Measurements from ENCODE around the gene INAFM1.
"Not testable (repeated sequence)": the region's sequence is repeated elsewhere in the genome, so short reads cannot be mapped to it uniquely, and the experiment has no call there.

INAFM1 gene

DNA sequence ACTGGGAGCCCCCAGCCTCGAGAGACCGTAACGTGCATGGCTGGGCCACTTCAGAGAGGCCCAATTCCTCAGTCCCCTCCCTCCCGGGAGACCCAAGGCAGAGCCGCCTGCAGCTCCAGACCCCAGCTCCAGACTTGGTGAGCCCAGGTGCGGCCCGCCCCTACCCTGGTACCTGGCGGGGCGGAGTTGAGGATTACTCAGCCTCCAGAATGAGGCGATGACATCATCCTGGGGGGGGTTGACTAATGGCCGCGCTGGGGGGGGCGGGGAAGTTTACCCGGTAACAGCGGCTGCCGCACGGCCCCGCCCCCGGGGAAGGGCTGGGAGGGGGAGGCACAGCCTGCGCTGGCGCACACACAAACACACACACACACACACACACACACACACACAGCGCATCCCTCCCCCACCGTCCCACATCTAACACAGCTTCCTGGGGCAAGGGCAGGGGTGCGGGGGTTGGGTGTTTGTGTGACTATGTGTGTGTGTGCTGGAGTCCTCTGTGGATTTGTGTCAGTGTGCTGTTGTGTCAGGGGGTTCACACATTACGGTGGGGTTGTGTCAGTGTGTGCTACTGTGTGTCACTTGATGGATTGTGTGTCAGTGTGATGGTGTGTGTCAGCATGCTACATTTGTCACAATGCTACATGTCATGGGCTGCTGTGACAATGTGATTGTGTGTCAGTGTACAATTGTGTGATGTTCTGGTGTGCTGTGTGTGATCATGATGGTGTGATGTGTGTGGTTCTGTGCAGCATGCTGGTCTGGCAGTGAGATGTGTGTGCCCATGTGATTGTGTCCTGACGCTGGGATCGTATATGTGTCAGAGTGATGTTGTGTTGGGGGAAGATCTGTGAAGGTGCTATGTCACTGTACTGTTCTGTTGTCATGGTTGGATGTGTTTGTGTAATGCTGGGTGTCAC lies 33.4 kb upstream of the INAFM1 start:
- DNase-seq (ENCODE audit: low spot score) = peak; percentile 47

GRCh38 chr19:47241919-47242577 lies 32.6 kb upstream of the INAFM1 start:
- no peak for DNase-seq (ENCODE audit: low spot score)

DNA sequence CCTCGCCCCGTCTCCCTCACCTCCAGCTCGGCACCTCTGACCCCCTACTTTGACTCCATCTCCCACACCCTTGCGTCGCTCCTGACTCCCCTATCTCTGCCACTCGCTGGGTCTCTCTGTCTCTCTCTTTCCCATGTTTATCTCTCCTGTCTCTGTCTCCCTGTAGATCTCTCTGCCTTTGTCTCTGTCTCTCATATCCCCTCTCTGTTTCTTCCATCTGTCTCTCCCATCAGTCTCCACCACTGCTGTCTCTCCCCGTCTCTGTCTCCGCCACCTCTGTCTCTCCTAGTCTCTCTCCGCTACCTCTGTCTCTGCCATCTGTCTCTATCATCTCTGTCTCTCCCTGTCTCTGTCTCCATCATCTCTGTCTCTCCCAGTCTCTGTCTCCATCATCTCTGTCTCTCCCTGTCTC lies 31.3 kb upstream of the INAFM1 start:
- no peak for DNase-seq (ENCODE audit: low spot score)

DNA sequence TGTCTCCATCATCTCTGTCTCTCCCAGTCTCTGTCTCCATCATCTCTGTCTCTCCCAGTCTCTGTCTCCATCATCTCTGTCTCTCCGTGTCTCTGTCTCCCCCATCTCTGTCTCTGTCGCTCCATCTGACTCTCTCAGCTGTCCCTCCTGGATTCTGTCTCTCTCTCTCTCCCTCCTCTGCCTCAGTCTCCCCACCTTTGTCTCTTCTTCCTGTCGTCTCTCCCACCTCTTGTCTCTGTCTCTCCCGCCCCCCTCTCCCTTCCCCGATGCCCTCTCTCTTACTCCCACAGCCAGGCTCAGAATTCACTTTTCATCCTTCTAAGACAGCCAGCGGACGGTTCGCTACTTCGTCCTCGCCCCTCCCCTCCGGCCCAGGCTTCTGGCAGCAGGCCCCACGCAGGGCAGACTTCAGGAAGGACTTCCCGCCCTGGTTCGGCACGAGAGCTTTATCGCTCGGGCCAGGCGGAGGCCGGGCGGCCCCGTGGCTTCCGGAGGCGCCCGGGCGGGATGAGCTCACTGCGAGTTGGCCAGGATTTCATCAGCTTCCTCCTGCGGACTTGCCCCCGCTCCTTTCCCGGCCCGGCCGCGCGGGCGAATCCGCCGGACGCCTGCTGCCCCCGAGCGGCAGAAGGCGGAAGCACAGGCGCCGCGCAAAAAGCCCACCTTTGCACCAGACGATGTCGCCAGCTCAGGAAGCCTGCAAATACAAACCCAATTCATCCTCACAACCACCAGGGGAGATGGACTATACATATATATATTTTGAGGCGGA lies 30.7 kb upstream of the INAFM1 start:
- peak; percentile 79 for DNase-seq (ENCODE audit: low spot score)

DNA sequence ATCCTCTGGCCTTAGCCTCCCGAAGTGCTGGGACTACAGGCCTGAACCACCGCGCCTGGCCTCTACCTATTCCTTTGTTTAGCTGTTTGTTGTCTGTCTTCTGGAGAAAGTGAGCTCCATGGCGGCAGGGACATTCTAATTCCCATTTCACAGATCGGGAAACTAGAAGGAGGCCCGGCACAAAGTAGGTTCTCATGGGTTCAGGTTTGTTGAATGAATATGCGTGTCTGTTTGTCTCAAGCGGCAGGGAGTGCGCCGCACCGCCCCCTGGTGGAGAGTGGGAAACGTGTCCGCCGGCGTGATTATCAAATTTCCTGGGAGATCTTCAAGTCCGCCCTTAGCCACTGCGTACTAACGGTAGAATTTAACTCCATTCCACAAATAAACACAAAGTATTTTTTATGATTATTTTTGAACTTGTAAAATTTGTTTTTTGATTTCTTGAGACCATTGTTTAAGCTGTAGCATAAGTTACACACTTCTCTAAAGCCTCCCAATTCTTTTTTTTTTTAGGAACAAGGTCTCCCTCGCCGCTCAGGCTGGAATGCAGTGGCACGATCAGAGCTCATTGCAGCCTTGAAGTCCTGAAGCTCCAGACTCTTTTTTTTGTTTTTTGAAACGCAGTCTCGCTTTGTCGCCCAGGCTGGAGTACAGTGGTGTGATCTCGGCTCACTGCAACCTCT lies 27.2 kb upstream of the INAFM1 start:
- DNase-seq (ENCODE audit: low spot score) = peak; percentile 60

- DNase-seq (ENCODE audit: low spot score) = not testable (repeated sequence)
These were observed 21.7 kb upstream of the INAFM1 start for GRCh38 chr19:47253016-47253415.

- no peak for DNase-seq (ENCODE audit: low spot score)
These were observed 21.2 kb upstream of the INAFM1 start for GRCh38 chr19:47253467-47253881.

- no peak for DNase-seq (ENCODE audit: low spot score)
These were observed 20.7 kb upstream of the INAFM1 start for GRCh38 chr19:47253970-47254369.

- DNase-seq (ENCODE audit: low spot score) = no peak
These were observed 18.6 kb upstream of the INAFM1 start, which contains the start of gene CCDC9 for GRCh38 chr19:47255879-47256692. Gene CCDC9, plus strand, starts transcription at chr19:47256525. Its CDS starts 1,876 bp downstream, at chr19:47258401.

GRCh38 chr19:47256693-47257410 lies 17.8 kb upstream of the INAFM1 start:
- peak; percentile 100 for DNase-seq (ENCODE audit: low spot score)

DNA sequence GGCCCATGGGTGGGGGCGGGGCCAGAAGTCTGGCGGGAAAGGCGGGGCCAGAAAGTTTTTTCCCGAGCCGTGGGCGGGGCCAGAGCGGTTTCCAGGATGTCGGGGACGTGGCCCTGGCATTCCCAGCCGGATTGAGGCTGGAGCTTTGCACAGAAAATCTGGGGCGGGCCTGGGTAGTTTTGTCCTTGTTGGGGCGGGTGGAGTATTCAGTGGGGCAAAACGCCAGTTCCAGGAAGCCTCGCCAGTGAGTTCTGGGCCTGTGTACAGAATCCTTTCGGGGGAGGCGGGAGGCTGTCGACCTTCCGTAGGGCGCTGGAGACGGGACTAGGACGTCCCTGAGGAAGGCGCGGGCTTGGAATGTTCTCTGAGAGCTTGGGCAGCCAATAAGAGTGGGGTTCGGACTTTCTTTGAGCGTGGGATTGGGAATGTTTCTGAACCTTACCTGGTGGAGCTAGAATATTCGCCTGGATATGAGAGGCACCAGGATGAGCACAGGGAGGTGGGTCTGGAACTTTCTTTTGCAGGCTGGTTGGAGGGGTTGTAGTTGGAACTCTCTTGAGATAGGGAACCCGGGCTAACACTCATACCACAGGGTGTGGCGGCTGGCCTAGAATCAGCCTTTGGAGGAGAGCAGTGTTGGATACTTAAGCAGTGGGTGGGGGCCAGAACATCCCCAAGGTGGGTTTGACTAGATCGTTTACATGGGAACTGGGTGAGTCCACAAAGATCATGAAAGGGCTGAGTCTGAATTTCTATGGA lies 17.1 kb upstream of the INAFM1 start:
- DNase-seq (ENCODE audit: low spot score) = no peak

DNA sequence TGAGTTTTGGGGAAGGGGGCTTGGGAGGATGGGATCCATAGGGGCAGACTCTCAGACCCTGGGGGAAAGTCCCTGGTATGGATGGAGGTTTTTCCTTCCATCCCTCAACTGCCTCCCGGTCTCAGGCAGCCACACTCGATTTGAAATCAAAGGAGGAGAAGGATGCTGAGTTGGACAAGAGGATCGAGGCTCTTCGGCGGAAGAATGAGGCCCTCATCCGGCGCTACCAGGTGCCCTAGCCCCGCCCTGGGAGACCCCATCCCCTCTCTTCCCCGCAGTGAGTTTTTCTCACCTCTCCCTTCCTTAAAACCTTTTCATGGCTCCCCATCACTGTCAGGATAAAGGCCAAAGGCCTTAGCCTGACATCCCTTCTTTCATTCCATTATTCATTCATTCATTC lies 16.3 kb upstream of the INAFM1 start:
- DNase-seq (ENCODE audit: low spot score) = no peak

- no peak for DNase-seq (ENCODE audit: low spot score)
These were observed 15.7 kb upstream of the INAFM1 start for GRCh38 chr19:47258895-47259555.

DNA sequence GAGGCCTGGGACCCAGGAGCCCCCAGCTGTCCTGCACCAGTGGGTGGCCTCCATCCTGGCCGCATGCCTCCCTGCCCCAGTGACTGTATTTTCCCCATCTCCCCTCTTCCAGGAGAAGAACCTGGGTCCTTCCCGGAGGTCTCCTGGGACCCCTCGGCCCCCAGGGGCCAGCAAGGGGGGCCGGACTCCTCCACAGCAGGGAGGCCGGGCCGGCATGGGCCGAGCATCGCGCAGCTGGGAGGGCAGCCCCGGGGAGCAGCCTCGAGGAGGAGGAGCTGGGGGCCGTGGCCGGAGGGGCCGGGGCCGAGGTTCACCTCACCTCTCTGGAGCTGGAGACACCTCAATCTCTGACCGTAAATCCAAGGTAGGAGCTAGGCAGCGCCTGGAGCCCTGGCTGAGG lies 14.2 kb upstream of the INAFM1 start:
- DNase-seq (ENCODE audit: low spot score) = no peak

DNA sequence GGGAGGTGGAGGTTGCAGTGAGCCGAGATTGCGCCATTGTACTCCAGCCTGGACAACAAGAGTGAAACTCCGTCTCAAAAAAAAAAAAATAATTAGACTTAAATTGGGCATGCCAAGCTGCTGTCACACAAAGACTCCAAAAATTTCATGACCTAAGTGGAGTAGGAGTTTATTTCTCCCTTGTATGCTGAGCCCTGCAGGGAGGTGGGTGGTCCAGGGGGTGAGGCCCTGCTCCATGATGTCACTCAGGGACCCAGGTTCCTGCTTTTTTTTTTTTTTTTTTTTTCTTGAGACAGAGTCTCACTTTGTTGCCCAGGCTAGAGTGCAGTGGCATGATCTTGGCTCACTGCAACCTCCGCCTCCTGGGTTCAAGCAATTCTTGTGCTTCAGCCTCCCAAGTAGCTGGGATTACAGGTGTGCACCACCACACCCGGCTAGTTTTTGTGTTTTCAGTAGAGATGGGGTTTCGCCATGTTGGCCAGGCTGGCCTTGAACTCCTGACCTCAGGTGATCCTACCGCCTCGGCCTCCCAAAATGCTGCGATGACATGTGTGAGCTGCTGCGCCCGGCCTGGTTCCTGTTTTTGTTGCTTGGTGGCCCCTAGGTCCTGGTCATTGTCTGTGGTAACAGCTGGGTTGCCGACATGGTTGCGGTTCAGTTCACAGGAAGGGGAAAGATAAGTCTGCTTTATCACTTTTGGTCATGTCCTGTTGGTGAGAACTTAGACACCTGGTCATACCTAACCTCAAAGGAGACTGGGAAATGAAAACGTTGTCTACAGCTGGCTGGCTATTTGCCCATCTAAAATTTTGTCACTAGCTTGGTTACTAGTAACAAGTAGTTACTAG lies 12.5 kb upstream of the INAFM1 start:
- DNase-seq (ENCODE audit: low spot score) = not testable (repeated sequence)

DNA sequence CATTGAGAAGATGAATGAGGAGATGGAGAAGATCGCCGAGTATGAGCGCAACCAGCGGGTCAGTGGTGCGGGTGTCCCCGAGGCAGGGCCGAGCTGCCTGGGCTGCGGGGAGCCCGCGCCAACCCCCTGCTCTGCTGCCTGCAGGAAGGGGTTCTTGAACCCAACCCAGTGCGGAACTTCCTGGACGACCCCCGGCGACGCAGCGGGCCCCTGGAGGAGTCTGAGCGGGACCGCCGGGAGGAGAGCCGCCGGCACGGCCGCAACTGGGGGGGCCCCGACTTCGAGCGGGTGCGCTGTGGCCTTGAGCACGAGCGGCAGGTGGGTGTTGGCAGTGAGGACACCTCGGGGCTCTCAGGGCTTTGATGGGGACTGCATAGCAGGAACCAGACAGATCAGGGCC lies 10.1 kb upstream of the INAFM1 start:
- DNase-seq (ENCODE audit: low spot score) = no peak

DNA sequence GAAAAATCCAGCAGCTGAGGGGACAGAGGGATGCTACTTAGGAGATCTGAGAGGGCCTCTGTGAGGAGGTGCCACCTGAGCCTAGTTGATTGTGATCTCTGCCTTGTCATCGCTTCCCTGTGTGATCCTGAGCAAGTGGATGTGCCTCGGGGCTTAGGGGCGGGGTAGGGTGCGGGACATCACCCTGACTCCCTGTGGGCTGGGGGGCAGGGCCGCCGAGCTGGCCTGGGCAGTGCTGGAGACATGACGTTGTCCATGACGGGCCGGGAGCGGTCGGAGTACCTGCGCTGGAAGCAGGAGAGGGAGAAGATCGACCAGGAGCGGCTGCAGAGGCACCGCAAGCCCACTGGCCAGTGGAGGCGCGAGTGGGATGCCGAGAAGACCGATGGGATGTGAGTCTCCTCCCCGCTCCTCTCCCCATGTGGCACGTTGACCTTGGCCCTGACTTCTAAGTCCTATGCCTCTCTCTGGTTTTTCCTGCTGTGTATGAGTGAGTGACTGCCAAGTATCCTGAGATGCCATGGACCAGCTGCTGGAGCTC lies 8.2 kb upstream of the INAFM1 start:
- DNase-seq (ENCODE audit: low spot score) = no peak

DNA sequence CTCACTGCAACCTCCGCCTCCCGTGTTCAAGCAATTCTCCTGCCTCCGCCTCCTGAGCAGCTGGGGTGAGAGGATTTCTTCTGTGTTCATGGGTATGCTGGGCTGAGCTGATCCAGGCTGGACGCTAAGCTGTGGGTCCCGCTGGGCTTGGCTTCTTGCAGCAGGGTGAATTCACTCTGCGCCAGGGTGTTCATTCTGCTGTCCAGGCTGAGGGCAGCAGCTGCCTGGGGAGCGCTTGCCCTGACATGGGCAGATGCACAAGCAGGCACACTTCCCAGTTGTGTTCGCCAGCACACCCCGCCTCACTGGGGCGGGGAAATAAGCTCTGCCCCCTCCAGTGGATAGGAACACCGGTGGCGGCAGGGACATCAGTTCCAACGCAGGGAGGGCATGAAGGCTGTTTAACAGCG lies 7.3 kb upstream of the INAFM1 start:
- no peak for DNase-seq (ENCODE audit: low spot score)

All from COLO829 (cell line).